Measurements from ENCODE around the gene COLGALT1. TPM values are rescaled to one million over a fixed set of nuclear protein-coding genes. Genes with fewer than 3 reads are reported as not detected.

The COLGALT1 gene
- total and polyA plus RNA-seq, 2 of the 8 experiments (the other 6 are each of a cell fraction or from before 2014, with no cell fraction given): 44.7 to 58.1 TPM

DNA sequence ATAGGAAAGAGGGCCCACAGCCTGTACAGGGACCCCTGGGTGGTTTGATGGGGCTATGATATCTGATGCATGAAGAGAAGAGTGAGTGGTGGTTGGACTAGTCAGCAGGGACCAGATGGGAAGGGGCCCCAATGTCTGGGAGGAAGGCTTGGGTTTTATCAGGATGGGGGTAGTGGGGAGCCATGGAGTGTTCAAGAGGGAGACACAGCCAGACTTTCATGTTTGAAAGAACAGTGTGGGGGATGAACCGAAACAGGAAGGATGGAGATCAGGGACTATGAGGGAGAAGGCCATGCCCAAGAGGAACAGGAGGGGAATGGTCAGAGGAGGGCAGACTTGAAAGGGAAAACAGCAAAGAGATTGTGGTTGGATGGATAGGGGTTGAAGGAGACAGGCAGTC, 69.6 kb downstream of the COLGALT1 start (continued):
- TF ChIP-seq, protein P1, sequence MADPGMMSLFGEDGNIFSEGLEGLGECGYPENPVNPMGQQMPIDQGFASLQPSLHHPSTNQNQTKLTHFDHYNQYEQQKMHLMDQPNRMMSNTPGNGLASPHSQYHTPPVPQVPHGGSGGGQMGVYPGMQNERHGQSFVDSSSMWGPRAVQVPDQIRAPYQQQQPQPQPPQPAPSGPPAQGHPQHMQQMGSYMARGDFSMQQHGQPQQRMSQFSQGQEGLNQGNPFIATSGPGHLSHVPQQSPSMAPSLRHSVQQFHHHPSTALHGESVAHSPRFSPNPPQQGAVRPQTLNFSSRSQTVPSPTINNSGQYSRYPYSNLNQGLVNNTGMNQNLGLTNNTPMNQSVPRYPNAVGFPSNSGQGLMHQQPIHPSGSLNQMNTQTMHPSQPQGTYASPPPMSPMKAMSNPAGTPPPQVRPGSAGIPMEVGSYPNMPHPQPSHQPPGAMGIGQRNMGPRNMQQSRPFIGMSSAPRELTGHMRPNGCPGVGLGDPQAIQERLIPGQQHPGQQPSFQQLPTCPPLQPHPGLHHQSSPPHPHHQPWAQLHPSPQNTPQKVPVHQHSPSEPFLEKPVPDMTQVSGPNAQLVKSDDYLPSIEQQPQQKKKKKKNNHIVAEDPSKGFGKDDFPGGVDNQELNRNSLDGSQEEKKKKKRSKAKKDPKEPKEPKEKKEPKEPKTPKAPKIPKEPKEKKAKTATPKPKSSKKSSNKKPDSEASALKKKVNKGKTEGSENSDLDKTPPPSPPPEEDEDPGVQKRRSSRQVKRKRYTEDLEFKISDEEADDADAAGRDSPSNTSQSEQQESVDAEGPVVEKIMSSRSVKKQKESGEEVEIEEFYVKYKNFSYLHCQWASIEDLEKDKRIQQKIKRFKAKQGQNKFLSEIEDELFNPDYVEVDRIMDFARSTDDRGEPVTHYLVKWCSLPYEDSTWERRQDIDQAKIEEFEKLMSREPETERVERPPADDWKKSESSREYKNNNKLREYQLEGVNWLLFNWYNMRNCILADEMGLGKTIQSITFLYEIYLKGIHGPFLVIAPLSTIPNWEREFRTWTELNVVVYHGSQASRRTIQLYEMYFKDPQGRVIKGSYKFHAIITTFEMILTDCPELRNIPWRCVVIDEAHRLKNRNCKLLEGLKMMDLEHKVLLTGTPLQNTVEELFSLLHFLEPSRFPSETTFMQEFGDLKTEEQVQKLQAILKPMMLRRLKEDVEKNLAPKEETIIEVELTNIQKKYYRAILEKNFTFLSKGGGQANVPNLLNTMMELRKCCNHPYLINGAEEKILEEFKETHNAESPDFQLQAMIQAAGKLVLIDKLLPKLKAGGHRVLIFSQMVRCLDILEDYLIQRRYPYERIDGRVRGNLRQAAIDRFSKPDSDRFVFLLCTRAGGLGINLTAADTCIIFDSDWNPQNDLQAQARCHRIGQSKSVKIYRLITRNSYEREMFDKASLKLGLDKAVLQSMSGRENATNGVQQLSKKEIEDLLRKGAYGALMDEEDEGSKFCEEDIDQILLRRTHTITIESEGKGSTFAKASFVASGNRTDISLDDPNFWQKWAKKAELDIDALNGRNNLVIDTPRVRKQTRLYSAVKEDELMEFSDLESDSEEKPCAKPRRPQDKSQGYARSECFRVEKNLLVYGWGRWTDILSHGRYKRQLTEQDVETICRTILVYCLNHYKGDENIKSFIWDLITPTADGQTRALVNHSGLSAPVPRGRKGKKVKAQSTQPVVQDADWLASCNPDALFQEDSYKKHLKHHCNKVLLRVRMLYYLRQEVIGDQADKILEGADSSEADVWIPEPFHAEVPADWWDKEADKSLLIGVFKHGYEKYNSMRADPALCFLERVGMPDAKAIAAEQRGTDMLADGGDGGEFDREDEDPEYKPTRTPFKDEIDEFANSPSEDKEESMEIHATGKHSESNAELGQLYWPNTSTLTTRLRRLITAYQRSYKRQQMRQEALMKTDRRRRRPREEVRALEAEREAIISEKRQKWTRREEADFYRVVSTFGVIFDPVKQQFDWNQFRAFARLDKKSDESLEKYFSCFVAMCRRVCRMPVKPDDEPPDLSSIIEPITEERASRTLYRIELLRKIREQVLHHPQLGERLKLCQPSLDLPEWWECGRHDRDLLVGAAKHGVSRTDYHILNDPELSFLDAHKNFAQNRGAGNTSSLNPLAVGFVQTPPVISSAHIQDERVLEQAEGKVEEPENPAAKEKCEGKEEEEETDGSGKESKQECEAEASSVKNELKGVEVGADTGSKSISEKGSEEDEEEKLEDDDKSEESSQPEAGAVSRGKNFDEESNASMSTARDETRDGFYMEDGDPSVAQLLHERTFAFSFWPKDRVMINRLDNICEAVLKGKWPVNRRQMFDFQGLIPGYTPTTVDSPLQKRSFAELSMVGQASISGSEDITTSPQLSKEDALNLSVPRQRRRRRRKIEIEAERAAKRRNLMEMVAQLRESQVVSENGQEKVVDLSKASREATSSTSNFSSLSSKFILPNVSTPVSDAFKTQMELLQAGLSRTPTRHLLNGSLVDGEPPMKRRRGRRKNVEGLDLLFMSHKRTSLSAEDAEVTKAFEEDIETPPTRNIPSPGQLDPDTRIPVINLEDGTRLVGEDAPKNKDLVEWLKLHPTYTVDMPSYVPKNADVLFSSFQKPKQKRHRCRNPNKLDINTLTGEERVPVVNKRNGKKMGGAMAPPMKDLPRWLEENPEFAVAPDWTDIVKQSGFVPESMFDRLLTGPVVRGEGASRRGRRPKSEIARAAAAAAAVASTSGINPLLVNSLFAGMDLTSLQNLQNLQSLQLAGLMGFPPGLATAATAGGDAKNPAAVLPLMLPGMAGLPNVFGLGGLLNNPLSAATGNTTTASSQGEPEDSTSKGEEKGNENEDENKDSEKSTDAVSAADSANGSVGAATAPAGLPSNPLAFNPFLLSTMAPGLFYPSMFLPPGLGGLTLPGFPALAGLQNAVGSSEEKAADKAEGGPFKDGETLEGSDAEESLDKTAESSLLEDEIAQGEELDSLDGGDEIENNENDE (IDR thresholded peaks at IDR 0.05; ENCODE audit: insufficient replicate concordance, low read length): no peak
- TF ChIP-seq SUZ12 (IDR thresholded peaks at IDR 0.05; ENCODE audit: low read length) (no peak), SP2 (IDR thresholded peaks at IDR 0.05; ENCODE audit: low read length) (no peak), GABPA (IDR thresholded peaks at IDR 0.05; ENCODE audit: borderline replicate concordance, insufficient read depth, low read length) (no peak), SIRT6 (IDR thresholded peaks at IDR 0.05; ENCODE audit: low read length) (no peak), BRCA1 (IDR thresholded peaks at IDR 0.05; ENCODE audit: low read depth, low read length) (no peak), POLR2AphosphoS5 (IDR thresholded peaks at IDR 0.05; ENCODE audit: low read depth, low read length) (no peak), EZH2 (IDR thresholded peaks at IDR 0.05; ENCODE audit: low read depth, low read length, severe bottlenecking) (no peak)
- TF ChIP-seq, protein P2, sequence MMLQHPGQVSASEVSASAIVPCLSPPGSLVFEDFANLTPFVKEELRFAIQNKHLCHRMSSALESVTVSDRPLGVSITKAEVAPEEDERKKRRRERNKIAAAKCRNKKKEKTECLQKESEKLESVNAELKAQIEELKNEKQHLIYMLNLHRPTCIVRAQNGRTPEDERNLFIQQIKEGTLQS (IDR thresholded peaks at IDR 0.05; ENCODE audit: insufficient read depth, low read depth, low read length): no peak
